GM12874 (cell line): ENCODE data around the gene TNFRSF19.

Source experiments
- TF ChIP-seq, protein P1 (sequence below): IDR thresholded peaks from 2 replicates; pipeline ENCODE4 v1.5.1; 2011; ENCODE audit warnings: low read depth, mild to moderate bottlenecking, control low read depth, low read length, moderate library complexity; ENCODE audit not compliant: insufficient read depth

The TNFRSF19 gene

DNA sequence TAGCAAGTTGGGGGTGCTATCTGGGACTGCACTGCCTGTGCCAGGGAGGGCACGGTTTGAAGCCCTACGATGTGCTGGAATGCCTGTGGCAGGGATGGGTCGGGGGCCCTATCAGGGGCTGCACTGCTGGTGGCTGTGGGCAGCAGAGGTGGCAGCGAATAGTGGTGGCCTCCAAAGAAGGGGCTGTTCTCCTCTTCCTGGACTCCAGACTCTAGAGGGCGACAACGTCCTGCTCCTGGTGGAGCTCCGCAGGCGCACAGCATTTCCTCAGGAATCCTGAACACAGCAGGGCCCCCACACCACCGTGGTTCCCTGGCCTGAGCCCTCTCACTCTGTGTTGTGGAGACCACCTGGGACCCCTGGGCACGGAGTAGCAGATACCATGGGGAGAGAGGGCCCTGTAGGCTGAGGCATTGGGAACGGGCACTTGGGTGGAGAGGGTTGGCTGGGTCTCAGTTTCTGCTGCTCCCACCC, 145.6 kb downstream of the TNFRSF19 start:
- TF ChIP-seq, protein P1, sequence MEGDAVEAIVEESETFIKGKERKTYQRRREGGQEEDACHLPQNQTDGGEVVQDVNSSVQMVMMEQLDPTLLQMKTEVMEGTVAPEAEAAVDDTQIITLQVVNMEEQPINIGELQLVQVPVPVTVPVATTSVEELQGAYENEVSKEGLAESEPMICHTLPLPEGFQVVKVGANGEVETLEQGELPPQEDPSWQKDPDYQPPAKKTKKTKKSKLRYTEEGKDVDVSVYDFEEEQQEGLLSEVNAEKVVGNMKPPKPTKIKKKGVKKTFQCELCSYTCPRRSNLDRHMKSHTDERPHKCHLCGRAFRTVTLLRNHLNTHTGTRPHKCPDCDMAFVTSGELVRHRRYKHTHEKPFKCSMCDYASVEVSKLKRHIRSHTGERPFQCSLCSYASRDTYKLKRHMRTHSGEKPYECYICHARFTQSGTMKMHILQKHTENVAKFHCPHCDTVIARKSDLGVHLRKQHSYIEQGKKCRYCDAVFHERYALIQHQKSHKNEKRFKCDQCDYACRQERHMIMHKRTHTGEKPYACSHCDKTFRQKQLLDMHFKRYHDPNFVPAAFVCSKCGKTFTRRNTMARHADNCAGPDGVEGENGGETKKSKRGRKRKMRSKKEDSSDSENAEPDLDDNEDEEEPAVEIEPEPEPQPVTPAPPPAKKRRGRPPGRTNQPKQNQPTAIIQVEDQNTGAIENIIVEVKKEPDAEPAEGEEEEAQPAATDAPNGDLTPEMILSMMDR: peak; percentile 29; the same call in 1 of the 2 replicates

DNA sequence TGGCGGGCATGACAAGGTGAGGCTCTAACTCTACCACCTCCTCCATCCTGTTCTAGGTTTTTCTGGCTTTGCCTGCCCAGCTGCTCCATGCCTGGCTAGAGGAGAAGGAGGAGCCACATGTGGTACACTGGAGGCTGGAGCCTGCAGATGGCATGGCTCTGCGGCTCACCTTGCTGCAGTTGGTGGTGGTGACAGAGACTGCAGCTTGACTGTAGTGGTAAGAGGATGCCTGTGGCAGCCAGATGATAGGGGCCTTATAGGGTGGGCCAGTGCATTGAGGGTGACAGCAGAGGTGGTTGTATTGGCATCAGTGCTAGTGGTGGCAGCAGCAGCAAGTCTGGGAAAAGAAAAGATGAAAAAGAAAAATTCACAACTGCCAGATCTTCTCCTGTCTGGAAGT, 146.2 kb downstream of the TNFRSF19 start:
- TF ChIP-seq, protein P1: no peak

DNA sequence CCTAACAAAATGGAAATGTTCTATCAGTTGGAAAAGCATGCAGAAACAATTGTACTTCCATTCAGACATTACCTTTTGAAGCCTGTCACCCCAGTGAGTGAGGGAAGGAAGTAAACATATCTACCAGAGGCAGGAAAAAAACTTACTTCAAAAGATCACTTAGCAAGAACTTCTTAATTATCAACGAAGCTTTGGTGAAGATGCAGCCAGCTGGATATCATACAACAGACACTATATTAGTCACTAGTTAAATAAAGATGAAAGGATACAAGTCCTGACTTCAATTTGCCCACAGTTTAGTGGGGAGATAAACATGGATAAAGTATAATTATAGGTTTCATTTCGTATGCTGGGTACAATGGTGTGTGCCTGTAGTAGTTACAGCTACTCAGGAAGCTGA, 148.8 kb downstream of the TNFRSF19 start:
- TF ChIP-seq, protein P1: no peak

DNA sequence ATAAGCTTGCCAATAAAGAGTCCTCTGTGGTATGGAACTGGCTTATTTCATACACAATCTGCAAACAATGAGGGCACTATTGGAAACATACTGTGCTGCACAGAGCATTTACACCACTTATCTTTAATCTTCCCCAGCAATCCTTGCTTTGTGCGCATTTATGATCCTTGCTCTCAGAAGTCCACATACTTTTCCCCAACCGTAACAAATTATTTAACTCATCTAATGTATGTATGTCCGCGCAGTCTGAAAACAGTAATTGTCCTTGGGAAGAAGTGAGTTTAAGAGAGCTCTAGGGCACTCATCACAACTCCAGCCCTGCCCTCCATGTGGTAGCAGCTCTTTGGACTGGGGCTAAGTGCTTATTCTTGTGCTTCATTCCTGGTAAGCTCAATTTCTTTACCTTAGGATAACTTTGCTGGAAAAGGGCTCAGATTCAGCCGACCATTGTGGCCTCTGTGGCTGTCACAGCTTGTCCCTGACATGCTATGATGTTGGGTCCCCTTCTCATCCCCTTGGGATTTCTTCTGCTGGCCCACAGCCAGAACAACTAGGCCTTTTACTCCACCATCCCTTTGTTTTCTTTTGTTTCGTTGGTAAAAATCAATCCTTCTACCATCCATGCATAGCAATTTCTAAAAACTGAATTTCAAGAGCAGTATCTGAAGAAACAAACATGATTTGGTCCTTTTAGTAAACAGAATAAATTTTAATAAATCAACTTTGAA, 152.7 kb downstream of the TNFRSF19 start:
- TF ChIP-seq, protein P1: no peak

DNA sequence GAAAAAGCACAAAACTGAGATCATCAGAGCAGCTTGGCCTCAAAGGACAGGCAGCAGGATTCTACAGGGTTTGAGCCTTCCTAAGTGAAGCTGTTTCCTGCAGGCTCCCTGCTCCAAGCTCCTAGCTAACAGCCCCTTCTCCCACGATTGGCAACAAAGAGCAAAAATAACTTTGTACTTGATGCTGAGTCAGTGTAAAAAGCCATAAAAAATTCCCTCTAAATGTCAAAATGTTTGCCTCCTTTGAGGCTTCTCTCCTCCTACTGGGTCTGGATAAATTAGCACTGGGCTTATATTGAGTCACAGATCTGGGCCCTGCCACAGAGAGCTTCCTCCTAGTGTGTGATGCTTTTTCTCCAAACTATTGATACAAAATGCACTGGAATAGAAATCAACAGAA, 153.3 kb downstream of the TNFRSF19 start:
- TF ChIP-seq, protein P1: no peak

DNA sequence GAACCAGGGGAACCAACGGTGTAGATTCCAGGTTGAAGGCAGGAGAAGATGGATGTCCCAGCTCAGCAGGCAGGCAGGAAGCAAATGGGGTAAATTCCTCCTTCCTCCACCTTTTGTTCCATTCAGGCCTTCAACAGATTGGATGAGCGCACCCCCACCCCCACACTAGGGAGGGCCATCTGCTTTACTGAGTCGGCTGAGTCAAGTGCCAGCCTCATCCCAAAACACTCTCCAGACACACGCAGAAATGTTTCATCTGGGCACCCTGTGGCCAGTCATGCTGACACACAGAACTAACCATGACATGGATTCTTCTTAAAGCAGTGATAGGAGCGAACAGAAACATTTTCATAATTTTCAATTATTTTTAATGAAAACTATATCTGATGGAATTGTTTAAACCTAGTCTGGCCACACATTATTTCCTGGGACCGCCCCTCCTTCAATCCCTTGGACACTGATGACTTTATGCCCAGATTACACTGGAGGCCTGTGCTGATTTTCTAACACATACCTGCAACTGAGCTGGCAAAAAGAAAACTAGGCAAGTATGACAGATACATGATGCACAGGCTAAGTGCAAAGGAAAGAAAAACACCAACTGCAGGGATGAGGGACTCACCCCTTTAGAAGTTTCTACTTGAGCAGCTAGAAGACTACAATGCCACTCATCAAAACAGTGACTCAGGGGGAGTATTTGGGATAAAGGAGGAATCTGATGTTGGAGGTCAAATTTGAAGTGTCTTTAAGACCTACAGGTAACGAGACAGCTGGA, 154.2 kb downstream of the TNFRSF19 start:
- TF ChIP-seq, protein P1: no peak
